Chondrocyte (in vitro differentiated cells): Measurements from ENCODE around the gene GPATCH2. TPM values are rescaled to one million over a fixed set of nuclear protein-coding genes. Genes with fewer than 3 reads are reported as not detected.

Experiments used
- DNase-seq: peaks from one replicate; pipeline ENCODE4 v3.0.0; 2021; ENCODE audit warnings: mixed read lengths, low spot score
- H3K27ac Mint-ChIP-seq: one replicate; pipeline ENCODE4 v1.8.0; 2021; ENCODE audit warnings: mild to moderate bottlenecking, moderate library complexity, mixed read lengths; ENCODE audit not compliant: unreplicated experiment
- H3K27me3 Mint-ChIP-seq: 2 replicates; pipeline ENCODE4 v1.8.0; 2021; ENCODE audit warnings: low read depth, mixed read lengths
- H3K36me3 Mint-ChIP-seq: 2 replicates; pipeline ENCODE4 v1.8.0; 2021; ENCODE audit warnings: low read depth, mixed read lengths
- H3K4me1 Mint-ChIP-seq: 2 replicates; pipeline ENCODE4 v1.8.0; 2021; ENCODE audit warnings: low read depth, mild to moderate bottlenecking, mixed read lengths
- H3K4me3 Mint-ChIP-seq: one replicate; pipeline ENCODE4 v1.8.0; 2021; ENCODE audit warnings: mild to moderate bottlenecking, moderate library complexity, mixed read lengths; ENCODE audit not compliant: unreplicated experiment
- H3K9me3 Mint-ChIP-seq: 2 replicates; pipeline ENCODE4 v1.8.0; 2021; ENCODE audit warnings: low read depth, mixed read lengths
- long read RNA-seq: library from polyadenylated mRNA; stranded (forward); transcript quantifications from one replicate; pipeline ENCODE4 v2.0.0, GENCODE V29; 2021
- total RNA-seq: library from RNA; stranded (reverse); gene quantifications from 3 replicates; pipeline ENCODE4 v1.2.1, GENCODE V29; 2021
- TF ChIP-seq, protein P1 (sequence below): fragments of 200-600 bp; sonication (generic); IDR thresholded peaks from 2 replicates; pipeline ENCODE4 v1.5.0; 2021; ENCODE audit warnings: antibody characterized with exemption, mild to moderate bottlenecking, moderate library complexity

Gene GPATCH2
- 9.5 to 20.8 TPM (median 10.4 TPM) in 3 replicates for total RNA-seq
- long read RNA-seq, full-length matches to known transcripts = 8 of 12 reads
- long read RNA-seq, partial matches to known transcripts = 0 of 12 reads
- long read RNA-seq, other reads (novel, unspliced or antisense) = 4 of 12 reads

DNA sequence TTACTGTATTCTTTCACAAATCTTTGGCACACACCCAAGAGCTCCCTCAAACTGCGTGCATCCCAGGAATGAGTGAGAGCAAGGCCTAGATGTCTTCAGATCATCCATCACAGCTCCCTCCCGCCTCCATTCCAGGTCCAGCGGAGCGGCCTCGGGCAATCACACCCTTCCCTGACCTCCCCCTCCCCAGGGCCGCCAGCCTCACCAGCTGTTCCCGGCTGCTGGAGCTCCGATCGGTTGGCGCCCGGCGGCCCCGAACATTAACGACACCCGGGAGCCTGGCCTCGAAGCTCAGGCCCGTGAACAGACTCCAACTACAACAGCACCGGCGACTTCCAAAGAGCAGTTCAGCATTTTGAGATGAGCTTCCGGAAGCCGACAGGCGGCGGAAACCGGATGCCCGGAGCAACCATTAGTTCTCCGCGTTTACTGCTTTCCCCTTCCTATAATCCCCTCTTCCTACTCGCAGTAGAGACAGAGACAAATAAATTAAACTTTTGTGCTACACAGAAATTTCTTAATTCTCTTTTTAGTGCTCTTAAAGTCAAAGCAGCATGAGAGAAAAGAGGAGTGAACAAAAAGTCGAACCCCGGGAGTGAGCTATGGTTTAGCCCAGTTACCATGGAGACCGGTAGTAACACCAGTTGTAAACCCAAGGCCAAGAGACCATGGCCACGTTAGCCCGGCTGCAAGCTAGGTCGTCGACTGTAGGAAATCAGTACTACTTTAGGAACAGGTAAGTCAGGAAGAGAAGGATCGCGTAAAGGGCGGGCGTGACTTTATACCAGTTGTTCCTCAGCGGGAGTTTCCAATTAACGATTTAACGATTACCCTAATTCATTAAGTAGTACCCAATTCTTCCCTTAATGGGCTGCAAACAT, at the start of gene GPATCH2, which contains the start of gene SPATA17:
GPATCH2 (minus strand) TSS at position 380 of the 881 bp plus-strand sequence; CDS start at position 261, 119 bp downstream.
SPATA17 (plus strand) TSS at position 634 of the 881 bp plus-strand sequence; CDS start at position 669, 35 bp downstream.
- Mint-ChIP-seq H3K27ac (peak within 1 kb of the TSS; percentile 100), H3K9me3 (no peaks in the 10 kb centered on the region), H3K27me3 (no peaks in the 10 kb centered on the region), H3K4me3 (peak within 1 kb of the TSS; percentile 99), H3K4me1 (peaks cover 29% of the 10 kb centered on the region), H3K36me3 (no peaks in the 10 kb centered on the region)
- TF ChIP-seq, protein P1, sequence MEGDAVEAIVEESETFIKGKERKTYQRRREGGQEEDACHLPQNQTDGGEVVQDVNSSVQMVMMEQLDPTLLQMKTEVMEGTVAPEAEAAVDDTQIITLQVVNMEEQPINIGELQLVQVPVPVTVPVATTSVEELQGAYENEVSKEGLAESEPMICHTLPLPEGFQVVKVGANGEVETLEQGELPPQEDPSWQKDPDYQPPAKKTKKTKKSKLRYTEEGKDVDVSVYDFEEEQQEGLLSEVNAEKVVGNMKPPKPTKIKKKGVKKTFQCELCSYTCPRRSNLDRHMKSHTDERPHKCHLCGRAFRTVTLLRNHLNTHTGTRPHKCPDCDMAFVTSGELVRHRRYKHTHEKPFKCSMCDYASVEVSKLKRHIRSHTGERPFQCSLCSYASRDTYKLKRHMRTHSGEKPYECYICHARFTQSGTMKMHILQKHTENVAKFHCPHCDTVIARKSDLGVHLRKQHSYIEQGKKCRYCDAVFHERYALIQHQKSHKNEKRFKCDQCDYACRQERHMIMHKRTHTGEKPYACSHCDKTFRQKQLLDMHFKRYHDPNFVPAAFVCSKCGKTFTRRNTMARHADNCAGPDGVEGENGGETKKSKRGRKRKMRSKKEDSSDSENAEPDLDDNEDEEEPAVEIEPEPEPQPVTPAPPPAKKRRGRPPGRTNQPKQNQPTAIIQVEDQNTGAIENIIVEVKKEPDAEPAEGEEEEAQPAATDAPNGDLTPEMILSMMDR = peak; percentile 66
- no peak for DNase-seq

DNA sequence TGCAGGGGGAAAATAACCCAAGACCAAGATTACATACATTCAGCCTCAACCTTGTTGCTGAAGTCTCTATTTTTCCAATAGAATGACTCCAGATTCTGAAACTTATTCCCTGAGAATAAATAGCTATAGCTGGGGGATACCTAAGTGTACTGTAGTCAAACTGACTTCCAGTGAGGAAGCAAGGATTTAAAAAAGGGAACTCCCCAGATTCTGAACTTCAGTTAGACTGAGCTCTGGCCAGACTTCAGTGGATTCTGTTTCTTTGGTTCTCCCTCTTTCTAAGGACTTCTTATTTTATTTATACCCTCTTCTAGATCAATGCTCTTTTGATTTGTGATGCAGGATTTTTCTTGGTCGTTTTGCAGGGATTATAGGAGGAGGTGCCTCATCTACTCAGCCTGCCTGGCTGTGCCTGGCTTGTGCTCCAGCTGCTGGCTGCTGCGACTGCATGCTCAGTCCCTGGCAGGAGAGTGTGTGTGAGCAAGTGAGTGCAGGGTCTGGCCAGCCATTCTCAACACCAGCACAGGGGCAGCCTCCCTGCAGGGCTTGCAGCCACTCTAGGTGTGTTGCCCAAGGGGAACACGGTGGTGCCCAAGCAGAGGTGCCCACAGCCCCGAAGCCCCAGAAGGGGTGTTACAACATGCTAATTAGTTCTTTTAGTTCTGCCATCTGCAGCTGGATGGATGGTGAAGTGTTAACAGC, 43.3 kb upstream of the GPATCH2 start:
- no peaks in the 10 kb centered on the region for H3K36me3 Mint-ChIP-seq
- peaks cover 30% of the 10 kb centered on the region for H3K27me3 Mint-ChIP-seq
- TF ChIP-seq, protein P1 = no peak
- no peaks in the 10 kb centered on the region for H3K9me3 Mint-ChIP-seq
- no peak overlapping the region for H3K27ac Mint-ChIP-seq
- H3K4me3 Mint-ChIP-seq = no peak overlapping the region
- DNase-seq = no peak
- no peaks in the 10 kb centered on the region for H3K4me1 Mint-ChIP-seq

DNA sequence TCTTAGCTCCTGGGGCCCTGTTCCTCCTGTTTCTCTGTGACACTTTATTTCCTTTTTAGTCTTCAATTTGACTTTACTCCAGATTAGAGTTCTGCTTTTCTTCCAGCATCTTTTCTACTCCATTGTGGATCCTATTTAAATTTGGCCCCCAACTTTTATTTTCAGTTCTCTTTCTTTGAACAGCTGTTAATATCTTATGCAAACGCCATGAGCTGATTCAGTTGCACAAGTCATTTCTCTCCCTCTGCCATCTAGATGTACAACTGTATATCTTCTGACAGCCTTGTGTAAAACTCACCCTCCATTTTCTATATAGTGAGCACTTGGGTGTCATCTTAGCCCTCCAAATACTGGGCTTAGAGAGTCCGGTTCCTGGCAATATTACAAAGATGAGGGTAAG, 42.5 kb upstream of the GPATCH2 start:
- H3K4me3 Mint-ChIP-seq = no peak overlapping the region
- H3K36me3 Mint-ChIP-seq = no peaks in the 10 kb centered on the region
- TF ChIP-seq, protein P1 = no peak
- H3K9me3 Mint-ChIP-seq = no peaks in the 10 kb centered on the region
- H3K4me1 Mint-ChIP-seq = no peaks in the 10 kb centered on the region
- H3K27ac Mint-ChIP-seq = peak overlapping the region; percentile 45
- H3K27me3 Mint-ChIP-seq = peaks cover 32% of the 10 kb centered on the region
- DNase-seq = no peak

DNA sequence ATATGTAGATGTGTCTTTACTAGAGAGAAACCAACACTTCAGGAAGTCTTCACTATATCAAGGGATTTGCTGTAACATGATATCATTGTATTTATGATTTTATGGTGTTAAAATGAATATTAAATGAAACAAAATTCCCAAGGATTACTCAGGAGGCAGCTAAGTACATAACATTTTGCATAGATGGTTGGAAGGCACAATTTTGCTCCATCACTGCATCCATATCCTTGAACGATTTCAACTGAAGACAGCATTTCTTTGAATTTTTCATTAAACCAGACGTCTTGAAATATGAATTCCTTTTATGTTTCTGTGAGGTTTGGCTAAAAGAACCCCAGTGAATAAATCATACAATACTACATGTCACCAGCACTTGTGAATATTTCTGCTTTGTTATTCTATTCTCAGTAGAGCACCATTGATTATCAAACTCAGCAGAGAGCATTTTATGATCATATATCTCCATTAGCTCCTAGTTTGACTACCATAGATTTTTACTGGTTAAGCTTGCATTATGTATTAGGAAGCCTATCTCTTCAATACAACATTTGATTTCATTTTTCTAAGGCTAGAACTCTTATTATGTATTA, 37.6 kb upstream of the GPATCH2 start:
- Mint-ChIP-seq H3K27ac (no peak overlapping the region), H3K4me1 (no peaks in the 10 kb centered on the region), H3K27me3 (peaks cover 34% of the 10 kb centered on the region), H3K36me3 (no peaks in the 10 kb centered on the region), H3K4me3 (no peak overlapping the region), H3K9me3 (peaks cover 2% of the 10 kb centered on the region)
- TF ChIP-seq, protein P1 = no peak
- DNase-seq = no peak

DNA sequence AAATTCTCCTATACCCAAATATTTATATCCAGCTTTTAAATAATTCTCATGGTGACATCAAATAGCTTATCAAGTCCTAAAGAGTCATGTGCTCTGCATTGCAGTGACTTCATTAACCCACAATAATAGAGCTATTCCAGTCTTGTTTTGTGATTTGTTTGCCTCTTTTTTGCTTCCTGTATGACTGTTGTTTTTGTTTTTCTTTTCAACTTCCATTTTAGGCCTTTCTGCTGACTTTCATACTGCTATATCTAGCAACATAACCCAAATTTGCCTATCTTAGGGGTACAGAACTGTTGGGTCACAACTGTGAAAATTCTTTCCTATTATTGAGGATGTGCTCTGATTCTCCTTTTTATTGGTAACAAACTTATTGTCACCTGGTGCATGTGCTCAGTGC, 30.5 kb upstream of the GPATCH2 start:
- H3K27me3 Mint-ChIP-seq = peaks cover 10% of the 10 kb centered on the region
- H3K4me3 Mint-ChIP-seq = no peak overlapping the region
- no peaks in the 10 kb centered on the region for H3K36me3 Mint-ChIP-seq
- no peak for DNase-seq
- no peaks in the 10 kb centered on the region for H3K4me1 Mint-ChIP-seq
- no peaks in the 10 kb centered on the region for H3K9me3 Mint-ChIP-seq
- H3K27ac Mint-ChIP-seq = no peak overlapping the region
- TF ChIP-seq, protein P1 = no peak
